Upper lobe of left lung (tissue), 6 donors: ENCODE results near the gene RUFY1. TPM values are rescaled to one million over a fixed set of nuclear protein-coding genes. Genes with fewer than 3 reads are reported as not detected.

ENCODE experiments used
- ATAC-seq, 2 donors: fragments of 200-7000 bp; cut with Tn5 transposase; one replicate each; pipeline ENCODE4 v1.9.1; 2022; ENCODE audit warnings: mild to moderate bottlenecking in 2 of 2, moderate library complexity in 2 of 2; ENCODE audit not compliant: low FRiP score in 2 of 2
- DNase-seq, 2 donors: peaks; one replicate each; pipeline ENCODE4 v3.0.0-alpha.2; 2019 to 2020
- H3K27ac ChIP-seq, 4 donors: fragments of 200-600 bp; sonication (generic); one replicate each; pipeline ENCODE4 v1.5.1; 2016 to 2019
- H3K27me3 ChIP-seq, 4 donors: fragments of 200-600 bp; sonication (generic); one replicate each; pipeline ENCODE4 v1.5.1; 2017 to 2019
- H3K36me3 ChIP-seq, 4 donors: fragments of 200-600 bp; sonication (generic); one replicate each; pipeline ENCODE4 v1.5.1; 2016 to 2019
- H3K4me1 ChIP-seq, 4 donors: fragments of 200-600 bp; sonication (generic); one replicate each; pipeline ENCODE4 v1.5.1; 2018 to 2019
- H3K4me3 ChIP-seq, 4 donors: fragments of 200-600 bp; sonication (generic); one replicate each; pipeline ENCODE4 v1.5.1; 2017 to 2019; ENCODE audit warnings: mild to moderate bottlenecking in 2 of 4, moderate library complexity in 1 of 4
- H3K9me3 ChIP-seq, 4 donors: fragments of 200-600 bp; sonication (generic); one replicate each; pipeline ENCODE4 v1.5.1; 2018 to 2019
- CTCF ChIP-seq, 6 experiments: fragments of 450-650 bp in 4 of 6; fragments of 200-600 bp in 2 of 6; sonication (generic) in 2 of 6; IDR thresholded peaks; one replicate each; pipeline ENCODE4 v1.5.1; 2016 to 2019; ENCODE audit warnings: antibody characterized with exemption in 6 of 6
- EP300 ChIP-seq, 4 donors: sonication (generic); formaldehyde crosslinking; IDR thresholded peaks; one replicate each; pipeline ENCODE4 v1.5.1; 2017; ENCODE audit warnings: antibody characterized with exemption in 4 of 4, control low read depth in 2 of 4
- POLR2A ChIP-seq, 4 donors: fragments of 450-650 bp; IDR thresholded peaks; one replicate each; pipeline ENCODE4 v1.5.1; 2016 to 2017; ENCODE audit warnings: antibody characterized with exemption in 4 of 4, mild to moderate bottlenecking in 2 of 4
- POLR2AphosphoS5 ChIP-seq, 2 donors: sonication (generic); formaldehyde crosslinking; IDR thresholded peaks; one replicate each; pipeline ENCODE4 v1.5.1; 2017; ENCODE audit warnings: antibody characterized with exemption in 2 of 2
- WGBS, 2 donors: methylation state at CpG; one replicate each; pipeline ENCODE4 v1.1.5; 2017 to 2018; 5-methylcytosine and 5-hydroxymethylcytosine counted together
- total RNA-seq, 6 donors: library from RNA; depleted of rRNA in 4 of 6; stranded (reverse); fragments of >200 nt in 4 of 6; gene quantifications; one replicate each; pipeline versions ENCODE4 v1.1.0 to v1.2.1, GENCODE V29; 2016 to 2021
- donor health status: DM: no; HTN: no; CAD: no; lungs with moderate emphysema.
- donor health status: DM: no; HTN: yes; CAD: no; lungs with severe emphysema.

The RUFY1 gene
- total RNA-seq, 6 donors from 2014 or later = 42.3 to 128 (median 74.7) TPM

GRCh38 chr5:179614745-179615144 lies 64.4 kb downstream of the RUFY1 start:
- H3K36me3 ChIP-seq = peaks cover 68 to 98% (median 84%) of the 10 kb centered on the region in 4 donors
- H3K4me1 ChIP-seq = peaks cover 45 to 59% (median 50%) of the 10 kb centered on the region in 4 donors
- no peak for TF ChIP-seq POLR2AphosphoS5 (IDR thresholded peaks at IDR 0.05)
- H3K9me3 ChIP-seq = no peaks in the 10 kb centered on the region
- WGBS, 2 donors = 61 to 70% methylated on average over 8 of the region's 8 CpGs
- H3K27ac ChIP-seq = no peak overlapping the region
- H3K27me3 ChIP-seq = no peaks in the 10 kb centered on the region
- H3K4me3 ChIP-seq = no peak overlapping the region
- DNase-seq = no peak
- ATAC-seq = no peak

GRCh38 chr5:179615203-179615602 lies 64.8 kb downstream of the RUFY1 start:
- 41 to 47% methylated on average over 2 of the region's 2 CpGs for WGBS, 2 donors
- H3K27ac ChIP-seq = no peak overlapping the region

GRCh38 chr5:179616002-179616594 lies 65.7 kb downstream of the RUFY1 start:
- ATAC-seq (no peak), DNase-seq (no peak)
- TF ChIP-seq EP300 (IDR thresholded peaks at IDR 0.05) = no peak
- Histone ChIP-seq H3K27me3 (no peaks in the 10 kb centered on the region), H3K27ac (no peak overlapping the region), H3K4me3 (no peak overlapping the region), H3K36me3 (peaks cover 70 to 98% (median 80%) of the 10 kb centered on the region in 4 donors), H3K4me1 (peaks cover 59 to 70% (median 63%) of the 10 kb centered on the region in 4 donors), H3K9me3 (no peaks in the 10 kb centered on the region)
- WGBS, 2 donors = 84 to 91% methylated on average over 9 of the region's 9 CpGs

More at GRCh38 chr5:179615203-179615602, 64.8 kb downstream of the RUFY1 start:
- no peaks in the 10 kb centered on the region for H3K9me3 ChIP-seq
- DNase-seq (no peak), ATAC-seq (no peak)
- TF ChIP-seq POLR2AphosphoS5 (IDR thresholded peaks at IDR 0.05) = no peak
- TF ChIP-seq POLR2A (IDR thresholded peaks at IDR 0.05) = no peak
- no peak for TF ChIP-seq CTCF (IDR thresholded peaks at IDR 0.05)
- TF ChIP-seq EP300 (IDR thresholded peaks at IDR 0.05) = no peak
- peaks cover 50 to 64% (median 54%) of the 10 kb centered on the region in 4 donors for H3K4me1 ChIP-seq
- no peak overlapping the region for H3K4me3 ChIP-seq
- H3K27me3 ChIP-seq = no peaks in the 10 kb centered on the region
- H3K36me3 ChIP-seq = peaks cover 72 to 98% (median 81%) of the 10 kb centered on the region in 4 donors

GRCh38 chr5:179617930-179618329 lies 67.6 kb downstream of the RUFY1 start:
- 70 to 72% methylated on average over 7 of the region's 7 CpGs for WGBS, 2 donors
- no peak overlapping the region for H3K27ac ChIP-seq
- H3K36me3 ChIP-seq = peaks cover 57 to 96% (median 77%) of the 10 kb centered on the region in 4 donors
- TF ChIP-seq POLR2AphosphoS5 (IDR thresholded peaks at IDR 0.05) (no peak), POLR2A (IDR thresholded peaks at IDR 0.05) (no peak), EP300 (IDR thresholded peaks at IDR 0.05) (no peak), CTCF (IDR thresholded peaks at IDR 0.05) (no peak)
- no peak for DNase-seq
- H3K27me3 ChIP-seq = no peaks in the 10 kb centered on the region
- ATAC-seq = no peak
- H3K4me1 ChIP-seq = peaks cover 58 to 80% (median 66%) of the 10 kb centered on the region in 4 donors
- H3K9me3 ChIP-seq = no peaks in the 10 kb centered on the region
- no peak overlapping the region for H3K4me3 ChIP-seq

- TF ChIP-seq POLR2AphosphoS5 (IDR thresholded peaks at IDR 0.05) (no peak), EP300 (IDR thresholded peaks at IDR 0.05) (no peak), POLR2A (IDR thresholded peaks at IDR 0.05) (no peak), CTCF (IDR thresholded peaks at IDR 0.05) (no peak)
- peak overlapping the region in 3 of 4 donors; percentile 8 to 94 (median 85) for H3K4me3 ChIP-seq
- ATAC-seq (no peak), DNase-seq (no peak)
- peaks cover 53 to 72% (median 64%) of the 10 kb centered on the region in 4 donors for H3K4me1 ChIP-seq
- WGBS, 2 donors = 21 to 25% methylated on average over 6 of the region's 6 CpGs
- no peak overlapping the region for H3K27ac ChIP-seq
- H3K9me3 ChIP-seq = no peaks in the 10 kb centered on the region
- no peaks in the 10 kb centered on the region for H3K27me3 ChIP-seq
- peaks cover 46 to 85% (median 67%) of the 10 kb centered on the region in 4 donors for H3K36me3 ChIP-seq
Observed at GRCh38 chr5:179618923-179619554, 68.7 kb downstream of the RUFY1 start.
